HepG2 (cell line): ENCODE data around the gene TEX19. TPM values are rescaled to one million over a fixed set of nuclear protein-coding genes. Genes with fewer than 3 reads are reported as not detected.

Experiments
- AGO1 ChIP-seq: fragments of 200-400 bp; formaldehyde crosslinking; IDR thresholded peaks from 2 replicates; pipeline ENCODE4 v1.6.1; 2017; ENCODE audit warnings: mild to moderate bottlenecking, low read depth, low read length, moderate library complexity; ENCODE audit not compliant: poor library complexity, severe bottlenecking
- AHR ChIP-seq: IDR thresholded peaks from 2 replicates; pipeline ENCODE4 v1.6.1; 2018; ENCODE audit warnings: missing genetic modification reagents, missing compliant biosample characterization
- ATF7-NPFF ChIP-seq: sonication (generic); formaldehyde crosslinking; IDR thresholded peaks from 2 replicates; pipeline ENCODE4 v1.8.1; 2023; ENCODE audit warnings: mild to moderate bottlenecking, low read depth, missing genetic modification reagents, moderate library complexity
- ELF4 ChIP-seq: sonication (generic); formaldehyde crosslinking; IDR thresholded peaks from 2 replicates; pipeline ENCODE4 v1.5.0; 2020; ENCODE audit warnings: missing genetic modification reagents, mild to moderate bottlenecking, moderate library complexity, borderline replicate concordance
- GLI4 ChIP-seq: sonication (generic); formaldehyde crosslinking; IDR thresholded peaks from 2 replicates; pipeline ENCODE4 v1.5.1; 2020; ENCODE audit warnings: missing genetic modification reagents, mild to moderate bottlenecking, moderate library complexity, borderline replicate concordance
- HDAC1 ChIP-seq: sonication (generic); formaldehyde crosslinking; IDR thresholded peaks from 2 replicates; pipeline ENCODE4 v1.5.1; 2020; ENCODE audit warnings: mild to moderate bottlenecking, missing genetic modification reagents
- IRF2 ChIP-seq: IDR thresholded peaks from 2 replicates; pipeline ENCODE4 v1.6.1; 2018; ENCODE audit warnings: missing genetic modification reagents, missing compliant biosample characterization
- PHB2 ChIP-seq: fragments of 450-650 bp; IDR thresholded peaks from 2 replicates; pipeline ENCODE4 v1.6.1; 2018; ENCODE audit not compliant: partially characterized antibody
- PHF8 ChIP-seq: sonication (generic); formaldehyde crosslinking; IDR thresholded peaks from 2 replicates; pipeline ENCODE4 v1.5.0; 2020; ENCODE audit warnings: missing genetic modification reagents
- RFX1 ChIP-seq: fragments of 450-650 bp; IDR thresholded peaks from 2 replicates; pipeline ENCODE4 v1.6.1; 2017
- SIX1 ChIP-seq: sonication (generic); formaldehyde crosslinking; IDR thresholded peaks from 2 replicates; pipeline ENCODE4 v1.4.0; 2020; ENCODE audit warnings: missing genetic modification reagents, borderline replicate concordance
- SP140L ChIP-seq: sonication (generic); formaldehyde crosslinking; IDR thresholded peaks from 2 replicates; pipeline ENCODE4 v1.4.0; 2020; ENCODE audit warnings: missing genetic modification reagents, borderline replicate concordance
- SP4 ChIP-seq: sonication (generic); formaldehyde crosslinking; IDR thresholded peaks from 2 replicates; pipeline ENCODE4 v1.8.1; 2023; ENCODE audit warnings: mild to moderate bottlenecking, missing genetic modification reagents
- TBX3 ChIP-seq: fragments of 450-650 bp; IDR thresholded peaks from 2 replicates; pipeline ENCODE4 v1.6.1; 2017; ENCODE audit warnings: antibody characterized with exemption, mild to moderate bottlenecking, inconsistent platforms, borderline replicate concordance
- TCF7 ChIP-seq: sonication (generic); IDR thresholded peaks from 2 replicates; pipeline ENCODE4 v1.6.1; 2016; ENCODE audit warnings: antibody characterized with exemption, low read depth
- ZBTB42 ChIP-seq: sonication (generic); formaldehyde crosslinking; IDR thresholded peaks from 2 replicates; pipeline ENCODE4 v1.5.0; 2020; ENCODE audit warnings: mild to moderate bottlenecking, missing genetic modification reagents
- ZNF10 ChIP-seq: sonication (generic); formaldehyde crosslinking; IDR thresholded peaks from 2 replicates; pipeline ENCODE4 v1.4.0; 2020; ENCODE audit warnings: mild to moderate bottlenecking, low read depth, missing genetic modification reagents, borderline replicate concordance
- ZNF644 ChIP-seq: IDR thresholded peaks from 2 replicates; pipeline ENCODE4 v1.6.1; 2016; ENCODE audit warnings: low read depth
- ZNF891 ChIP-seq: sonication (generic); formaldehyde crosslinking; IDR thresholded peaks from 2 replicates; pipeline ENCODE4 v1.5.0; 2020; ENCODE audit warnings: mild to moderate bottlenecking, missing genetic modification reagents
- polyA plus RNA-seq, 8 experiments: library from polyadenylated mRNA; depleted of rRNA in 3 of 8; stranded (reverse) in 7 of 8; unstranded in 1 of 8; fragments of >200 nt; fragmentation: Illumina TruSeq in 4 of 8; extraction: Trizol in 4 of 8; gene quantifications; 2 replicates each; pipeline versions ENCODE4 v1.2.1 to v1.2.3, GENCODE V29; 2011 to 2016; ENCODE audit warnings: low read depth in 4 of 8, missing spikeins in 1 of 8, mixed read lengths in 1 of 8; ENCODE audit not compliant: insufficient read depth in 1 of 8
- total RNA-seq, 5 experiments: library from RNA; depleted of rRNA; stranded (reverse); fragments of >200 nt; fragmentation: Illumina TruSeq; extraction: Trizol; gene quantifications; 2 replicates each; pipeline ENCODE4 v1.2.3, GENCODE V29; 2016; ENCODE audit warnings: low read depth in 1 of 5
- TF ChIP-seq, protein P1 (sequence below): sonication (generic); formaldehyde crosslinking; IDR thresholded peaks from 2 replicates; pipeline ENCODE4 v1.4.0; 2020; ENCODE audit warnings: mild to moderate bottlenecking, low read depth, missing genetic modification reagents
- TF ChIP-seq, protein P2 (sequence below): sonication (generic); formaldehyde crosslinking; IDR thresholded peaks from 2 replicates; pipeline ENCODE4 v1.4.0; 2020; ENCODE audit warnings: mild to moderate bottlenecking, missing genetic modification reagents, borderline replicate concordance
- TF ChIP-seq, protein P3 (sequence below): sonication (generic); formaldehyde crosslinking; IDR thresholded peaks from 2 replicates; pipeline ENCODE4 v1.5.0; 2020; ENCODE audit warnings: missing genetic modification reagents
- TF ChIP-seq, protein P4 (sequence below): sonication (generic); formaldehyde crosslinking; IDR thresholded peaks from 2 replicates; pipeline ENCODE4 v1.8.1; 2022; ENCODE audit warnings: mild to moderate bottlenecking, missing genetic modification reagents
- TF ChIP-seq, protein P5 (sequence below): sonication (generic); formaldehyde crosslinking; conservative IDR thresholded peaks from 2 replicates; pipeline ENCODE4 v1.4.0; 2020; ENCODE audit warnings: missing genetic modification reagents

Gene TEX19
- total and polyA plus RNA-seq, 2 of the 13 experiments (the other 11 are each of a cell fraction or from before 2014, with no cell fraction given): 1.3 to 6.0 TPM

DNA sequence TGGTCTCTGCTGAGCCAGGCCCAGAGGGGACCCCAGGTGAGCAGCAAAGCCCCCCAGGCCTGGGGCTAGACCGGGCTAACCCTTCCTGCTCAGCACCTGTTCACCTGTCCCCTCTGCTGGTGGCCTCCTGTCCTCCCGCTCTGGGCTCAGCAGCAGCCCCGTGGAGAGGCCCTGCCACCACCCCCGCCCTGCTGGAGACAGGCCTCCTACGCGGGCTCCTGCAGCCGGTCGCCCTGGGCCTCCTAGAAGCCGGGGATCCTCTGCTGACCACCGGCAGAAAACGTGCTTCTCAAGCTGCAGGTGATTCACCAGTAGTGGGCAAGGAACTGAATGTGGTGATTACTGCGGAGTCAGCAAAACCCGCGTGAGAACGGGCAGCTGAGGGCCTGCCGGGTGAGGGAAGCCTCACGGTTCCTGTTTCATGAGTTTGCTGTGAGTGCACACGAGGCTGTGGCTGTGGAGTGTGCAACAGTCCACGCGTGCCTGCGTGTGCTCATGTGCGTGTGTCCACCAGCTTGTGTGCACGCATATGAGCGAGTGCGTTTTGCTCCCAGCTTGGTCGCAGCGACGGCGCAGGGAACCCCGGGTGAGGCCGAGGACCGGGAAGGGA is 26.3 kb upstream of the TEX19 start (continued):
- TF ChIP-seq, protein P1, sequence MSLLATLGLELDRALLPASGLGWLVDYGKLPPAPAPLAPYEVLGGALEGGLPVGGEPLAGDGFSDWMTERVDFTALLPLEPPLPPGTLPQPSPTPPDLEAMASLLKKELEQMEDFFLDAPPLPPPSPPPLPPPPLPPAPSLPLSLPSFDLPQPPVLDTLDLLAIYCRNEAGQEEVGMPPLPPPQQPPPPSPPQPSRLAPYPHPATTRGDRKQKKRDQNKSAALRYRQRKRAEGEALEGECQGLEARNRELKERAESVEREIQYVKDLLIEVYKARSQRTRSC (CRISPR knock-in tag): no peak
- TF ChIP-seq RFX1 (no peak), PHB2 (no peak), TCF7 (no peak), AHR (CRISPR knock-in tag) (peak; percentile 26; the same call in 1 of the 2 replicates), PHF8 (CRISPR knock-in tag) (no peak), IRF2 (CRISPR knock-in tag) (no peak), ZNF10 (CRISPR knock-in tag) (no peak), SIX1 (CRISPR knock-in tag) (no peak), ZNF891 (CRISPR knock-in tag) (peak; percentile 65), ZBTB42 (CRISPR knock-in tag) (no peak), ZNF644 (no peak), TBX3 (no peak), ATF7-NPFF (no peak), ELF4 (no peak), SP140L (CRISPR knock-in tag) (no peak), GLI4 (CRISPR knock-in tag) (no peak), HDAC1 (CRISPR knock-in tag) (peak; percentile 37; the same call in 1 of the 2 replicates), AGO1 (peak; percentile 58), SP4 (CRISPR knock-in tag) (no peak)
- TF ChIP-seq, protein P2, sequence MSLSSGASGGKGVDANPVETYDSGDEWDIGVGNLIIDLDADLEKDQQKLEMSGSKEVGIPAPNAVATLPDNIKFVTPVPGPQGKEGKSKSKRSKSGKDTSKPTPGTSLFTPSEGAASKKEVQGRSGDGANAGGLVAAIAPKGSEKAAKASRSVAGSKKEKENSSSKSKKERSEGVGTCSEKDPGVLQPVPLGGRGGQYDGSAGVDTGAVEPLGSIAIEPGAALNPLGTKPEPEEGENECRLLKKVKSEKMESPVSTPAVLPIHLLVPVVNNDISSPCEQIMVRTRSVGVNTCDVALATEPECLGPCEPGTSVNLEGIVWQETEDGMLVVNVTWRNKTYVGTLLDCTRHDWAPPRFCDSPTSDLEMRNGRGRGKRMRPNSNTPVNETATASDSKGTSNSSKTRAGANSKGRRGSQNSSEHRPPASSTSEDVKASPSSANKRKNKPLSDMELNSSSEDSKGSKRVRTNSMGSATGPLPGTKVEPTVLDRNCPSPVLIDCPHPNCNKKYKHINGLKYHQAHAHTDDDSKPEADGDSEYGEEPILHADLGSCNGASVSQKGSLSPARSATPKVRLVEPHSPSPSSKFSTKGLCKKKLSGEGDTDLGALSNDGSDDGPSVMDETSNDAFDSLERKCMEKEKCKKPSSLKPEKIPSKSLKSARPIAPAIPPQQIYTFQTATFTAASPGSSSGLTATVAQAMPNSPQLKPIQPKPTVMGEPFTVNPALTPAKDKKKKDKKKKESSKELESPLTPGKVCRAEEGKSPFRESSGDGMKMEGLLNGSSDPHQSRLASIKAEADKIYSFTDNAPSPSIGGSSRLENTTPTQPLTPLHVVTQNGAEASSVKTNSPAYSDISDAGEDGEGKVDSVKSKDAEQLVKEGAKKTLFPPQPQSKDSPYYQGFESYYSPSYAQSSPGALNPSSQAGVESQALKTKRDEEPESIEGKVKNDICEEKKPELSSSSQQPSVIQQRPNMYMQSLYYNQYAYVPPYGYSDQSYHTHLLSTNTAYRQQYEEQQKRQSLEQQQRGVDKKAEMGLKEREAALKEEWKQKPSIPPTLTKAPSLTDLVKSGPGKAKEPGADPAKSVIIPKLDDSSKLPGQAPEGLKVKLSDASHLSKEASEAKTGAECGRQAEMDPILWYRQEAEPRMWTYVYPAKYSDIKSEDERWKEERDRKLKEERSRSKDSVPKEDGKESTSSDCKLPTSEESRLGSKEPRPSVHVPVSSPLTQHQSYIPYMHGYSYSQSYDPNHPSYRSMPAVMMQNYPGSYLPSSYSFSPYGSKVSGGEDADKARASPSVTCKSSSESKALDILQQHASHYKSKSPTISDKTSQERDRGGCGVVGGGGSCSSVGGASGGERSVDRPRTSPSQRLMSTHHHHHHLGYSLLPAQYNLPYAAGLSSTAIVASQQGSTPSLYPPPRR (CRISPR knock-in tag): no peak
- TF ChIP-seq, protein P3, sequence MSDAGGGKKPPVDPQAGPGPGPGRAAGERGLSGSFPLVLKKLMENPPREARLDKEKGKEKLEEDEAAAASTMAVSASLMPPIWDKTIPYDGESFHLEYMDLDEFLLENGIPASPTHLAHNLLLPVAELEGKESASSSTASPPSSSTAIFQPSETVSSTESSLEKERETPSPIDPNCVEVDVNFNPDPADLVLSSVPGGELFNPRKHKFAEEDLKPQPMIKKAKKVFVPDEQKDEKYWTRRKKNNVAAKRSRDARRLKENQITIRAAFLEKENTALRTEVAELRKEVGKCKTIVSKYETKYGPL: no peak
- TF ChIP-seq, protein P4, sequence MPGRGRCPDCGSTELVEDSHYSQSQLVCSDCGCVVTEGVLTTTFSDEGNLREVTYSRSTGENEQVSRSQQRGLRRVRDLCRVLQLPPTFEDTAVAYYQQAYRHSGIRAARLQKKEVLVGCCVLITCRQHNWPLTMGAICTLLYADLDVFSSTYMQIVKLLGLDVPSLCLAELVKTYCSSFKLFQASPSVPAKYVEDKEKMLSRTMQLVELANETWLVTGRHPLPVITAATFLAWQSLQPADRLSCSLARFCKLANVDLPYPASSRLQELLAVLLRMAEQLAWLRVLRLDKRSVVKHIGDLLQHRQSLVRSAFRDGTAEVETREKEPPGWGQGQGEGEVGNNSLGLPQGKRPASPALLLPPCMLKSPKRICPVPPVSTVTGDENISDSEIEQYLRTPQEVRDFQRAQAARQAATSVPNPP: no peak
- TF ChIP-seq, protein P5, sequence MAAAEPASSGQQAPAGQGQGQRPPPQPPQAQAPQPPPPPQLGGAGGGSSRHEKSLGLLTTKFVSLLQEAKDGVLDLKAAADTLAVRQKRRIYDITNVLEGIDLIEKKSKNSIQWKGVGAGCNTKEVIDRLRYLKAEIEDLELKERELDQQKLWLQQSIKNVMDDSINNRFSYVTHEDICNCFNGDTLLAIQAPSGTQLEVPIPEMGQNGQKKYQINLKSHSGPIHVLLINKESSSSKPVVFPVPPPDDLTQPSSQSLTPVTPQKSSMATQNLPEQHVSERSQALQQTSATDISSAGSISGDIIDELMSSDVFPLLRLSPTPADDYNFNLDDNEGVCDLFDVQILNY (CRISPR knock-in tag): no peak
